ENCODE data around the gene INO80E.
A peak's percentile ranks its signal among the peaks of the same experiment; 100 is the strongest.

The INO80E gene

DNA sequence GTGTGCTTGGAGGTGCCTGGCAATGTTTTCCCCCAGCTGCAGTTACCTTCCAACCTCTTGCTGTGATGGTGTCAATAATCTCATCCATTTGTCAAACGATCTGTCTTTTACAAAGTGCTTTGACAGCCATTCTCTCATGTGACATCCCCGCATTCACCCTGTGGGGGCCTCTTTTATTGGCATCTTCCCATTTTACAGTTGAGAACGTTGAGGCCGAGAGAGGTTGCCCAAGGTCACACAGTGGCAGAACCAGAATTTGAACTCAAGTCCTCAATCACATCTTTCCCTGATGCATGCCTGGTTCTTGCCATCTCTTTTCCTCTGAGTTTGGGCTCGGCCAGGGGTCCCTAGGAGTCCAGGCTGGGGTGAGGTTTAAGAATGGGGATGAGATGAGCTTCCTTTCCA is 20.9 kb upstream of the INO80E start:
- Histone ChIP-seq H3K27me3 (ENCODE audit: low read depth, low read length) (no peaks in the 10 kb centered on the region), H3K79me2 (ENCODE audit: low read length) (peaks cover 40% of the 10 kb centered on the region), H3K4me3 (ENCODE audit: low read length) (peak overlapping the region; percentile 98), H4K20me1 (ENCODE audit: insufficient read depth, low read length) (peaks cover 25% of the 10 kb centered on the region; the same call in 1 of the 2 replicates), H2AFZ (ENCODE audit: low read depth, low read length) (no peak overlapping the region), H3K9me3 (ENCODE audit: insufficient read depth, low read length) (no peaks in the 10 kb centered on the region), H3K4me1 (ENCODE audit: low read length) (peaks cover 22% of the 10 kb centered on the region), H3K36me3 (replicated peaks; ENCODE audit: low read depth, low read length) (peaks cover 23% of the 10 kb centered on the region), H3K4me2 (ENCODE audit: low read length) (peak overlapping the region; percentile 99), H3K9ac (ENCODE audit: low read length) (peak overlapping the region; percentile 98), H3K27ac (ENCODE audit: low read length) (no peak overlapping the region)
- TF ChIP-seq, protein P1, sequence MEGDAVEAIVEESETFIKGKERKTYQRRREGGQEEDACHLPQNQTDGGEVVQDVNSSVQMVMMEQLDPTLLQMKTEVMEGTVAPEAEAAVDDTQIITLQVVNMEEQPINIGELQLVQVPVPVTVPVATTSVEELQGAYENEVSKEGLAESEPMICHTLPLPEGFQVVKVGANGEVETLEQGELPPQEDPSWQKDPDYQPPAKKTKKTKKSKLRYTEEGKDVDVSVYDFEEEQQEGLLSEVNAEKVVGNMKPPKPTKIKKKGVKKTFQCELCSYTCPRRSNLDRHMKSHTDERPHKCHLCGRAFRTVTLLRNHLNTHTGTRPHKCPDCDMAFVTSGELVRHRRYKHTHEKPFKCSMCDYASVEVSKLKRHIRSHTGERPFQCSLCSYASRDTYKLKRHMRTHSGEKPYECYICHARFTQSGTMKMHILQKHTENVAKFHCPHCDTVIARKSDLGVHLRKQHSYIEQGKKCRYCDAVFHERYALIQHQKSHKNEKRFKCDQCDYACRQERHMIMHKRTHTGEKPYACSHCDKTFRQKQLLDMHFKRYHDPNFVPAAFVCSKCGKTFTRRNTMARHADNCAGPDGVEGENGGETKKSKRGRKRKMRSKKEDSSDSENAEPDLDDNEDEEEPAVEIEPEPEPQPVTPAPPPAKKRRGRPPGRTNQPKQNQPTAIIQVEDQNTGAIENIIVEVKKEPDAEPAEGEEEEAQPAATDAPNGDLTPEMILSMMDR (IDR thresholded peaks at IDR 0.05; ENCODE audit: low read depth, low read length), result no peak
- TF ChIP-seq EZH2phosphoT487 (IDR thresholded peaks at IDR 0.05; ENCODE audit: low read depth), result no peak

DNA sequence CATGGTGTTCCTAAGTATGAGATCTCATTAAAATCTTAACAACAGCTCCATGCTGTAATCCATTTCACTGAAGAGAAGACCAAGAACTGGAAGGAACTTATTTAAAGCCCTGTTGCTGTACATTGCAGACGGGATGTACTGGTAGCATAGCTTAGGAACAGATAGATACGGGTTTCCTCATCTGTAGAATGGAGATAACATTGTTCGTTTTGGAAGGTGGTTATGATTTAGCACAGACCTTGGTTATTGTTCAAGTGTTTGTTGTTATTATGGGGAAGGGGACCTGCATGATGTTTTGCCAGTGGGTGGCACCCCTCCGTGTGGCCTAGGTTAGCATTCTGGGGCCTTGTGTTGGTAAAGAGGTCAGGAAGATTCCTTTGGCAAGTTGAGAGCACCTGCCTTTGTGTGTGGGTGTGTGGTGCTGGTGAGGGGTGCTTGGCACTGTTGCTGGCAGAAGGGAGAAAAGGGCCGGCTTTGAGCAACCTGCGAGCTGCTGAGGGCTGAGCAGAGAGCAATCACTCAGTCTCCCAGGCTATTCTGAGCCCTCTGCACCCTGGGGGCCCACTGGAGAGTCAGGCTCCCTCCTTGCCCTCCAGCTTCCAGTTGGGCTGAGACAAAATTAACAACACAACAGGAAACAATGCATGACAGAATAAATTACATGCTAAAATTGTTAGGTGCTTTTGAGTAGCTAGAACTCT is 20.1 kb upstream of the INO80E start:
- H3K4me1 ChIP-seq (ENCODE audit: low read length), result peaks cover 22% of the 10 kb centered on the region
- H3K79me2 ChIP-seq (ENCODE audit: low read length), result peaks cover 40% of the 10 kb centered on the region
- peak overlapping the region; percentile 99 for H3K4me2 ChIP-seq (ENCODE audit: low read length)
- H3K36me3 ChIP-seq (replicated peaks; ENCODE audit: low read depth, low read length), result peaks cover 24% of the 10 kb centered on the region
- peaks cover 25% of the 10 kb centered on the region; the same call in 1 of the 2 replicates for H4K20me1 ChIP-seq (ENCODE audit: insufficient read depth, low read length)
- H3K27ac ChIP-seq (ENCODE audit: low read length), result no peak overlapping the region
- H3K27me3 ChIP-seq (ENCODE audit: low read depth, low read length), result no peaks in the 10 kb centered on the region
- peak overlapping the region; percentile 98; the same call in 1 of the 2 replicates for H3K4me3 ChIP-seq (ENCODE audit: low read length)
- H2AFZ ChIP-seq (ENCODE audit: low read depth, low read length), result no peak overlapping the region
- H3K9ac ChIP-seq (ENCODE audit: low read length), result no peak overlapping the region; the same call in 1 of the 2 replicates
- no peaks in the 10 kb centered on the region for H3K9me3 ChIP-seq (ENCODE audit: insufficient read depth, low read length)
- no peak for TF ChIP-seq EZH2phosphoT487 (IDR thresholded peaks at IDR 0.05; ENCODE audit: low read depth)
- TF ChIP-seq, protein P1 (IDR thresholded peaks at IDR 0.05; ENCODE audit: low read depth, low read length), result no peak

DNA sequence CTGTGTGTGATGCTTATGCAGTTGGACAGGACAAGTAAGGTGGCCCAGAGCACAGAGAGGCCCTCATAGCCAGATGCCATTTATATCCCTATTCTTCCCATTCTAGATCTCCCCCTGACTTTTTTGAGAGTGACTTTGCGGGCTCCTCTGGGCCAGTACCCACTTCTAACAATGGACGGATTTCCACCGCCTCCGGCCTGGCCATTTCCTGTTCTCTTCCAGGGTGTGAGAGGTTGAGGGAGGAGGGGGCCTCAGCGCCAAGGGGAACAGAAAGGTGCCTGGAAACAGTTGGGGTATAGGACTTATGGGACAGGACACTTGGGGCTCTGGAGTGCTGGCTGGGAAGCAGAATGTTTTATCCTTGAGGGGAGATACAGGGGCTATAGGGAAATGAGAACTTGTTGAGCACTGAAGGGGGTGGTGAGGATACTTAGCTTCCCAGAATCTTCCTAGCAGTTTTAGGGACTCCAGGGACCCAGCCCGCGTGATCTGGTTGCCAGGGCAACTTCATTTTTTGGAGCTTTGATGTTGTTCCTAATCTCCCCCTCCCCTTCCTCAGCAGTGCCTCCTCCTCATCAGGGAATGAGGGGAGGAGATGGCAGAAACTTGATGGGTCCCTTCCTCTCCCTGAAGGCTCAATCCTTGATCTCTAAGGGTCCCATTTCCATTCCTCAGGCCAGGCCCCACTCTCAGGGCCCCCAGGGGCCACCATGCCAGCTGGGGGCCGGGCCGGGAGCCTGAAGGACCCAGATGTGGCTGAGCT is 18.8 kb upstream of the INO80E start:
- H3K4me3 ChIP-seq (ENCODE audit: low read length), result no peak overlapping the region
- no peak overlapping the region for H3K27ac ChIP-seq (ENCODE audit: low read length)
- TF ChIP-seq, protein P1 (IDR thresholded peaks at IDR 0.05; ENCODE audit: low read depth, low read length), result no peak
- TF ChIP-seq EZH2phosphoT487 (IDR thresholded peaks at IDR 0.05; ENCODE audit: low read depth), result no peak
- no peak overlapping the region for H3K4me2 ChIP-seq (ENCODE audit: low read length)
- H3K27me3 ChIP-seq (ENCODE audit: low read depth, low read length), result no peaks in the 10 kb centered on the region
- peaks cover 33% of the 10 kb centered on the region for H3K36me3 ChIP-seq (replicated peaks; ENCODE audit: low read depth, low read length)
- peaks cover 25% of the 10 kb centered on the region; the same call in 1 of the 2 replicates for H4K20me1 ChIP-seq (ENCODE audit: insufficient read depth, low read length)
- no peak overlapping the region for H3K9ac ChIP-seq (ENCODE audit: low read length)
- H2AFZ ChIP-seq (ENCODE audit: low read depth, low read length), result no peak overlapping the region
- peaks cover 22% of the 10 kb centered on the region for H3K4me1 ChIP-seq (ENCODE audit: low read length)
- H3K79me2 ChIP-seq (ENCODE audit: low read length), result peaks cover 40% of the 10 kb centered on the region
- H3K9me3 ChIP-seq (ENCODE audit: insufficient read depth, low read length), result no peaks in the 10 kb centered on the region

DNA sequence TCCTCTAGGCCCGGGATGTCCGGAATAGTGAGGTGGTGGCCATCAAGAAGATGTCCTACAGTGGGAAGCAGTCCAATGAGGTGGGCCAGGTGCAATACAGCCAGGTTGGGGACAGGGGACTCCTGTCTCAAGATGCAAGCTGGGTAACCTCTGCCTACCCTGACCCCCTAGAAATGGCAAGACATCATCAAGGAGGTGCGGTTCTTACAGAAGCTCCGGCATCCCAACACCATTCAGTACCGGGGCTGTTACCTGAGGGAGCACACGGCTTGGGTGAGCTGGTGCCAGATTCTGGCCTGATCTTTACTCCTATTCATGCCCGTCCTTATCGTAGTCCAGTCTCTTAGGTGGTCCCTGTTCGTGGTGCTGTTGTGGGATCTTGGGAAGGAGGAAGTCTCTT is 18.0 kb upstream of the INO80E start:
- Histone ChIP-seq H2AFZ (ENCODE audit: low read depth, low read length) (no peak overlapping the region), H3K9ac (ENCODE audit: low read length) (no peak overlapping the region), H3K36me3 (replicated peaks; ENCODE audit: low read depth, low read length) (peaks cover 32% of the 10 kb centered on the region), H3K4me2 (ENCODE audit: low read length) (no peak overlapping the region), H3K9me3 (ENCODE audit: insufficient read depth, low read length) (no peaks in the 10 kb centered on the region), H3K4me1 (ENCODE audit: low read length) (peaks cover 19% of the 10 kb centered on the region), H3K79me2 (ENCODE audit: low read length) (peaks cover 40% of the 10 kb centered on the region), H3K27ac (ENCODE audit: low read length) (no peak overlapping the region), H4K20me1 (ENCODE audit: insufficient read depth, low read length) (peaks cover 25% of the 10 kb centered on the region; the same call in 1 of the 2 replicates), H3K4me3 (ENCODE audit: low read length) (no peak overlapping the region), H3K27me3 (ENCODE audit: low read depth, low read length) (no peaks in the 10 kb centered on the region)
- no peak for TF ChIP-seq EZH2phosphoT487 (IDR thresholded peaks at IDR 0.05; ENCODE audit: low read depth)
- TF ChIP-seq, protein P1 (IDR thresholded peaks at IDR 0.05; ENCODE audit: low read depth, low read length), result no peak

All from OCI-LY3 (cell line).